A673 (cell line): Measurements from ENCODE around the gene KCNK1. TPM values are rescaled to one million over a fixed set of nuclear protein-coding genes. Genes with fewer than 3 reads are reported as not detected.

Source experiments
- BruUV-seq: library from RNA; stranded (reverse); fragments of 400-500 nt; replicated peaks from 2 replicates; lab custom pipeline; 2021; lab: Mats Ljungman, UMichigan
- CTCF ChIA-PET: fragments of 300-600 bp; sonication (Branson Sonifier 250); formaldehyde crosslinking; loops from one replicate; lab custom pipeline; 2022; ENCODE audit warnings: antibody characterized with exemption; lab: Charles Lee
- POLR2A ChIA-PET: fragments of 300-600 bp; sonication (Branson Sonifier 250); formaldehyde crosslinking; loops from one replicate; lab custom pipeline; 2022; ENCODE audit warnings: antibody characterized with exemption; ENCODE audit not compliant: low non-redundant PET; lab: Charles Lee
- DNase-seq: peaks from one replicate; pipeline ENCODE4 v3.0.0-alpha.2; 2015; ENCODE audit warnings: low spot score
- H3K27ac ChIP-seq: fragments of 200-600 bp; sonication (generic); 2 replicates; pipeline ENCODE4 v1.5.1; 2016; ENCODE audit warnings: mixed run types, low read depth, mild to moderate bottlenecking, mixed read lengths, antibody characterized with exemption, low read length; ENCODE audit not compliant: poor library complexity, severe bottlenecking
- H3K27me3 ChIP-seq: fragments of 200-600 bp; sonication (generic); replicated peaks from 2 replicates; pipeline ENCODE4 v1.6.1; 2017; ENCODE audit warnings: mixed run types, low read depth, mild to moderate bottlenecking, mixed read lengths, antibody characterized with exemption, low read length; ENCODE audit not compliant: insufficient read depth, poor library complexity
- H3K36me3 ChIP-seq: fragments of 200-600 bp; sonication (generic); 2 replicates; pipeline ENCODE4 v1.6.1; 2016; ENCODE audit warnings: mixed run types, mild to moderate bottlenecking, mixed read lengths, antibody characterized with exemption, low read length; ENCODE audit not compliant: insufficient read depth, poor library complexity, severe bottlenecking
- H3K4me1 ChIP-seq: fragments of 200-600 bp; sonication (generic); 2 replicates; pipeline ENCODE4 v1.6.1; 2017; ENCODE audit warnings: mixed run types, mild to moderate bottlenecking, mixed read lengths, antibody characterized with exemption, low read length; ENCODE audit not compliant: insufficient read depth, poor library complexity, severe bottlenecking
- H3K4me3 ChIP-seq: fragments of 200-600 bp; sonication (generic); 2 replicates; pipeline ENCODE4 v1.5.1; 2016; ENCODE audit warnings: low read depth, mixed run types, mild to moderate bottlenecking, mixed read lengths, low read length; ENCODE audit not compliant: poor library complexity, severe bottlenecking
- H3K9me3 ChIP-seq: fragments of 200-600 bp; sonication (generic); 2 replicates; pipeline ENCODE4 v1.6.1; 2016; ENCODE audit warnings: mixed run types, low read depth, mild to moderate bottlenecking, mixed read lengths, antibody characterized with exemption, low read length; ENCODE audit not compliant: poor library complexity, severe bottlenecking
- CTCF ChIP-seq: fragments of 300-800, 200-600 bp; sonication (generic); conservative IDR thresholded peaks from 2 replicates; pipeline ENCODE4 v1.5.1; 2017; ENCODE audit warnings: low read depth, mild to moderate bottlenecking, antibody characterized with exemption, low read length, moderate library complexity, mixed read lengths
- EZH2 ChIP-seq: fragments of 200-600 bp; sonication (generic); IDR thresholded peaks from 2 replicates; pipeline ENCODE4 v1.6.1; 2017; ENCODE audit warnings: borderline replicate concordance, low read depth, mild to moderate bottlenecking, mixed read lengths, antibody characterized with exemption, low read length; ENCODE audit not compliant: poor library complexity, severe bottlenecking
- intact Hi-C: fragments of 100-400 bp; cut with micrococcal nuclease; formaldehyde crosslinking; loops from one replicate; pipeline ENCODE4 v1.10.0; 2022; ENCODE audit not compliant: unreplicated experiment
- total RNA-seq: library from RNA; stranded (reverse); gene quantifications from 2 replicates; pipeline ENCODE4 v1.2.3, GENCODE V29; 2021

Gene KCNK1
- total RNA-seq, 1 experiment from 2014 or later, result not detected

- Histone ChIP-seq H3K27me3 (peaks cover 24% of the 10 kb centered on the region), H3K36me3 (no peaks in the 10 kb centered on the region), H3K4me3 (no peak overlapping the region), H3K9me3 (no peaks in the 10 kb centered on the region), H3K4me1 (no peaks in the 10 kb centered on the region), H3K27ac (no peak overlapping the region)
- TF ChIP-seq EZH2 (no peak), CTCF (no peak)
- no peak for DNase-seq
- BruUV-seq, result no TSS peak
- ChIA-PET CTCF (no interaction called here), POLR2A (no interaction called here)
- intact Hi-C loops, result no loop called here
These were observed 14.9 kb upstream of the KCNK1 start for GRCh38 chr1:233598891-233599541.

DNA sequence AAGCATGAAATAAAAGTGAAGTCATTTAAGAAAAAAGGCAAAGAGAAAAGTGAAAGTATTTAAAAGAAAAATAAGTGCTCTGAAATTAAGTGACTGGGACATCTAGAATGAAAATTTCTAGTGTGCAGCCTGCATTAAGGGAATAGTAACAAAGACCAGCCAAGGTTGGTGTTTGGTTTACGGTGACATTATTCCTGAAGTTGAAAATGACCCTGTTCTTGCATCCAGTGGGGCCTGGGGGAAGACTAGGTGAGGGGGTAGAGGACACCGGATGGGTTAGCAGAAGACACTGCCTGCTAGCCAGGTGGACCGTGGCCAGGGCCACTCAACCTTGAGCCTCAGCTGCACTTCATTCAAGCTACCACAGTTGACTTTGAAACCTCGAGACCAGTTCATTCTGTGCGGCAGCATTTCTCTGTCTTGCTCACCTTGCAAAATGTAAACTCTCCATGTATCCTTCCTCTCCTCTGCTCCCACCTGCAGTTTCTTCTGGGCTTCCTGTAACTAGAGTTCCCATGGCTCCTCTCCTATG is 14.3 kb upstream of the KCNK1 start:
- no peak overlapping the region for H3K27ac ChIP-seq
- intact Hi-C loops, result no loop called here
- no peaks in the 10 kb centered on the region for H3K36me3 ChIP-seq
- POLR2A ChIA-PET, result no interaction called here
- no peaks in the 10 kb centered on the region for H3K9me3 ChIP-seq
- H3K4me3 ChIP-seq, result no peak overlapping the region
- no TSS peak for BruUV-seq
- no peaks in the 10 kb centered on the region for H3K4me1 ChIP-seq
- TF ChIP-seq CTCF, result no peak
- no peak for TF ChIP-seq EZH2
- peaks cover 28% of the 10 kb centered on the region for H3K27me3 ChIP-seq
- DNase-seq, result no peak
- CTCF ChIA-PET, result no interaction called here

- TF ChIP-seq CTCF, result no peak
- no peak for TF ChIP-seq EZH2
- Histone ChIP-seq H3K27ac (no peak overlapping the region), H3K36me3 (no peaks in the 10 kb centered on the region), H3K27me3 (peaks cover 34% of the 10 kb centered on the region), H3K4me3 (no peak overlapping the region), H3K4me1 (no peaks in the 10 kb centered on the region), H3K9me3 (no peaks in the 10 kb centered on the region)
- BruUV-seq, result no TSS peak
- CTCF ChIA-PET, result no interaction called here
- intact Hi-C loops, result no loop called here
- DNase-seq, result no peak
- POLR2A ChIA-PET, result interaction anchor here (0.6 kb wide), 1 partner anchor 78 kb away, joined by 3 read pairs; no protein-coding TSS in a partner anchor
These were observed 13.4 kb upstream of the KCNK1 start for GRCh38 chr1:233600488-233600887.
